Neural crest cell (in vitro differentiated cells): ENCODE data around the gene PWWP2B. TPM values are rescaled to one million over a fixed set of nuclear protein-coding genes. Genes with fewer than 3 reads are reported as not detected.

Experiments used
- DNase-seq: peaks from one replicate; pipeline ENCODE4 v3.0.0; 2021; ENCODE audit warnings: low read depth, mixed read lengths, low spot score
- H3K27ac Mint-ChIP-seq: one replicate; pipeline ENCODE4 v1.8.0; 2021; ENCODE audit warnings: mild to moderate bottlenecking, mixed read lengths; ENCODE audit not compliant: unreplicated experiment
- H3K27me3 Mint-ChIP-seq: 2 replicates; pipeline ENCODE4 v1.8.0; 2021; ENCODE audit warnings: low read depth, mild to moderate bottlenecking, mixed read lengths
- H3K36me3 Mint-ChIP-seq: 2 replicates; pipeline ENCODE4 v1.8.0; 2021; ENCODE audit warnings: low read depth, mild to moderate bottlenecking, mixed read lengths
- H3K4me1 Mint-ChIP-seq: 2 replicates; pipeline ENCODE4 v1.8.0; 2021; ENCODE audit warnings: mixed read lengths
- H3K4me3 Mint-ChIP-seq: one replicate; pipeline ENCODE4 v1.8.0; 2021; ENCODE audit warnings: mild to moderate bottlenecking, mixed read lengths
- H3K9me3 Mint-ChIP-seq: 2 replicates; pipeline ENCODE4 v1.8.0; 2021; ENCODE audit warnings: mixed read lengths
- total RNA-seq: library from RNA; stranded (reverse); gene quantifications from 2 replicates; pipeline ENCODE4 v1.2.1, GENCODE V29; 2021
- TF ChIP-seq, protein P1 (sequence below): fragments of 200-600 bp; sonication (generic); conservative IDR thresholded peaks from 2 replicates; pipeline ENCODE4 v1.5.0; 2021; ENCODE audit warnings: antibody characterized with exemption, mild to moderate bottlenecking

PWWP2B gene
- total RNA-seq, 1 donor from 2014 or later, result 14.2 TPM

- TF ChIP-seq, protein P1, sequence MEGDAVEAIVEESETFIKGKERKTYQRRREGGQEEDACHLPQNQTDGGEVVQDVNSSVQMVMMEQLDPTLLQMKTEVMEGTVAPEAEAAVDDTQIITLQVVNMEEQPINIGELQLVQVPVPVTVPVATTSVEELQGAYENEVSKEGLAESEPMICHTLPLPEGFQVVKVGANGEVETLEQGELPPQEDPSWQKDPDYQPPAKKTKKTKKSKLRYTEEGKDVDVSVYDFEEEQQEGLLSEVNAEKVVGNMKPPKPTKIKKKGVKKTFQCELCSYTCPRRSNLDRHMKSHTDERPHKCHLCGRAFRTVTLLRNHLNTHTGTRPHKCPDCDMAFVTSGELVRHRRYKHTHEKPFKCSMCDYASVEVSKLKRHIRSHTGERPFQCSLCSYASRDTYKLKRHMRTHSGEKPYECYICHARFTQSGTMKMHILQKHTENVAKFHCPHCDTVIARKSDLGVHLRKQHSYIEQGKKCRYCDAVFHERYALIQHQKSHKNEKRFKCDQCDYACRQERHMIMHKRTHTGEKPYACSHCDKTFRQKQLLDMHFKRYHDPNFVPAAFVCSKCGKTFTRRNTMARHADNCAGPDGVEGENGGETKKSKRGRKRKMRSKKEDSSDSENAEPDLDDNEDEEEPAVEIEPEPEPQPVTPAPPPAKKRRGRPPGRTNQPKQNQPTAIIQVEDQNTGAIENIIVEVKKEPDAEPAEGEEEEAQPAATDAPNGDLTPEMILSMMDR, result peak; percentile 37
These were observed 55.2 kb downstream of the PWWP2B start for GRCh38 chr10:132452216-132452650.

GRCh38 chr10:132452651-132453469 is 55.9 kb downstream of the PWWP2B start:
- Mint-ChIP-seq H3K9me3 (no peaks in the 10 kb centered on the region), H3K27ac (no peak overlapping the region), H3K27me3 (peaks cover 3% of the 10 kb centered on the region), H3K4me3 (no peak overlapping the region), H3K4me1 (peaks cover 4% of the 10 kb centered on the region), H3K36me3 (no peaks in the 10 kb centered on the region)
- DNase-seq, result peak; percentile 96
- TF ChIP-seq, protein P1, result peak; percentile 99

More at GRCh38 chr10:132452216-132452650, 55.2 kb downstream of the PWWP2B start:
- no peaks in the 10 kb centered on the region for H3K36me3 Mint-ChIP-seq
- peaks cover 8% of the 10 kb centered on the region for H3K4me1 Mint-ChIP-seq
- H3K4me3 Mint-ChIP-seq, result no peak overlapping the region
- H3K9me3 Mint-ChIP-seq, result no peaks in the 10 kb centered on the region
- no peak overlapping the region for H3K27ac Mint-ChIP-seq
- H3K27me3 Mint-ChIP-seq, result peaks cover 3% of the 10 kb centered on the region
- no peak for DNase-seq

GRCh38 chr10:132453470-132453861 is 56.5 kb downstream of the PWWP2B start:
- no peaks in the 10 kb centered on the region for H3K36me3 Mint-ChIP-seq
- H3K4me1 Mint-ChIP-seq, result no peaks in the 10 kb centered on the region
- H3K4me3 Mint-ChIP-seq, result no peak overlapping the region

GRCh38 chr10:132454296-132455198 is 57.5 kb downstream of the PWWP2B start:
- no peaks in the 10 kb centered on the region for H3K36me3 Mint-ChIP-seq
- DNase-seq, result no peak
- H3K4me3 Mint-ChIP-seq, result no peak overlapping the region
- peak overlapping the region; percentile 37 for H3K27ac Mint-ChIP-seq
- no peaks in the 10 kb centered on the region for H3K9me3 Mint-ChIP-seq
- H3K27me3 Mint-ChIP-seq, result peaks cover 3% of the 10 kb centered on the region
- H3K4me1 Mint-ChIP-seq, result no peaks in the 10 kb centered on the region
- TF ChIP-seq, protein P1, result no peak

More at GRCh38 chr10:132453470-132453861, 56.5 kb downstream of the PWWP2B start:
- TF ChIP-seq, protein P1, result no peak
- peaks cover 3% of the 10 kb centered on the region for H3K27me3 Mint-ChIP-seq
- H3K27ac Mint-ChIP-seq, result no peak overlapping the region
- no peaks in the 10 kb centered on the region for H3K9me3 Mint-ChIP-seq
- no peak for DNase-seq

DNA sequence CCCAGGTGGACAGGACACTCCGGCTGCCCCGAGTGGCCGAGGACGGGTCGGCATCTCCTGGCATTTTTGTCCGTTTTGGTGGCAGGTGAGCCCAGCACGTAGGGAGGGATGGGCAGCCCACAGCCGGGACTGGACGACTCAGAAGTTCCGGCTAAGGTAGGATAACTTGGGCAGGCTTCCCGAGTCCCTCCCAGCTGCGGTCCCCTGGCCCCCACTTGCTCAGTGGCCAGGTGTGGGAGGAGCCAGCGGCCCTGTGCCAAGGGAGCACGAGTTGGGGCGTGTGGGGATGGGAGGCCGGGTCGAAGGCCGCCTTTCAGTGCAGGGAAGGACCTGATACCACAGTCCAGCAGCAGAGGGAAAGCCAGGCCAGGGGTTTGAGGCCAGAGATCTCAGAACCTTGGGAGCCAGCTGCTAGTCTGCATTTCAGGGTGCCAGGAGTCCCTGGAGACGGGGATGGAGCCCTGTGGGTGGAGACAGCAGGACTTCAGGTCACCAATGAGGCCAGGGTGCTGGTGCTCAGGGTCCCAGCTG is 58.5 kb downstream of the PWWP2B start:
- no peaks in the 10 kb centered on the region for H3K4me1 Mint-ChIP-seq
- no peak overlapping the region for H3K4me3 Mint-ChIP-seq
- peaks cover 3% of the 10 kb centered on the region for H3K27me3 Mint-ChIP-seq
- TF ChIP-seq, protein P1, result no peak
- H3K27ac Mint-ChIP-seq, result peak overlapping the region; percentile 37
- no peak for DNase-seq
- H3K36me3 Mint-ChIP-seq, result no peaks in the 10 kb centered on the region
- no peaks in the 10 kb centered on the region for H3K9me3 Mint-ChIP-seq
